Neural cell (in vitro differentiated cells): Measurements from ENCODE around the gene RUNX3. TPM values are rescaled to one million over a fixed set of nuclear protein-coding genes. Genes with fewer than 3 reads are reported as not detected.

Source experiments
- H2AFZ ChIP-seq: fragments of 200-600, 300-800 bp; sonication (generic), shearing (Covaris generic); 2 replicates; pipeline ENCODE4 v1.6.0; 2014; ENCODE audit warnings: low read depth, mild to moderate bottlenecking, antibody characterized with exemption, low read length, moderate library complexity
- H3F3A ChIP-seq: fragments of 200-600 bp; shearing (Covaris generic); 2 replicates; pipeline ENCODE4 v1.6.1; 2016; ENCODE audit warnings: mild to moderate bottlenecking, moderate library complexity, mixed read lengths, antibody characterized with exemption, low read length; ENCODE audit not compliant: insufficient read depth, poor library complexity, severe bottlenecking
- H3K27ac ChIP-seq: fragments of 200-600, 300-800 bp; sonication (generic), shearing (Covaris generic); 2 replicates; pipeline ENCODE4 v1.5.1; 2014; ENCODE audit warnings: mild to moderate bottlenecking, low read length, moderate library complexity
- H3K27me3 ChIP-seq: fragments of 300-800, 200-600 bp; sonication (generic), shearing (Covaris generic); 2 replicates; pipeline ENCODE4 v1.6.0; 2014; ENCODE audit warnings: mild to moderate bottlenecking, low read depth, low read length, moderate library complexity; ENCODE audit not compliant: insufficient read depth
- H3K36me3 ChIP-seq: fragments of 300-800, 200-600 bp; sonication (generic), shearing (Covaris generic); 2 replicates; pipeline ENCODE4 v1.5.1; 2014; ENCODE audit warnings: mild to moderate bottlenecking, antibody characterized with exemption, low read length, moderate library complexity; ENCODE audit not compliant: insufficient read depth
- H3K4me2 ChIP-seq: fragments of 300-800, 200-600 bp; sonication (generic), shearing (Covaris generic); 2 replicates; pipeline ENCODE4 v1.6.0; 2014; ENCODE audit warnings: mild to moderate bottlenecking, low read length
- H3K4me3 ChIP-seq: fragments of 300-800, 200-600 bp; sonication (generic), shearing (Covaris generic); 2 replicates; pipeline ENCODE4 v1.5.1; 2014; ENCODE audit warnings: mild to moderate bottlenecking, low read length, moderate library complexity
- H3K79me2 ChIP-seq: fragments of 200-600 bp; shearing (Covaris generic); replicated peaks from 2 replicates; pipeline ENCODE4 v1.6.0; 2014; ENCODE audit warnings: mild to moderate bottlenecking, low read length, moderate library complexity; ENCODE audit not compliant: insufficient read depth
- H3K9ac ChIP-seq: fragments of 300-800, 200-600 bp; sonication (generic), shearing (Covaris generic); 2 replicates; pipeline ENCODE4 v1.6.1; 2016; ENCODE audit warnings: mild to moderate bottlenecking, low read length, mixed read lengths
- H3K9me2 ChIP-seq: fragments of 200-600 bp; shearing (Covaris generic); 2 replicates; pipeline ENCODE4 v1.6.1; 2016; ENCODE audit warnings: mild to moderate bottlenecking, low read length, mixed read lengths; ENCODE audit not compliant: insufficient read depth
- H3K9me3 ChIP-seq: fragments of 200-600, 300-800 bp; sonication (generic), shearing (Covaris generic); 2 replicates; pipeline ENCODE4 v1.6.1; 2016; ENCODE audit warnings: mild to moderate bottlenecking, mixed run types, low read length, moderate library complexity, mixed read lengths
- H4K20me1 ChIP-seq: fragments of 200-600 bp; shearing (Covaris generic); 2 replicates; pipeline ENCODE4 v1.6.1; 2016; ENCODE audit warnings: mild to moderate bottlenecking, mixed run types; ENCODE audit not compliant: insufficient read depth
- CTCF ChIP-seq: fragments of 450-650 bp; IDR thresholded peaks from 2 replicates; pipeline ENCODE4 v1.5.1; 2014; ENCODE audit warnings: antibody characterized with exemption, mild to moderate bottlenecking, moderate library complexity; ENCODE audit not compliant: poor library complexity, severe bottlenecking
- EP300 ChIP-seq: fragments of 450-650 bp; conservative IDR thresholded peaks from 2 replicates; pipeline ENCODE4 v1.6.1; 2014; ENCODE audit warnings: antibody characterized with exemption, mild to moderate bottlenecking, moderate library complexity; ENCODE audit not compliant: poor library complexity, severe bottlenecking
- EZH2 ChIP-seq: fragments of 200-600, 300-800 bp; shearing (Covaris generic), sonication (generic); IDR thresholded peaks from 2 replicates; pipeline ENCODE4 v1.6.1; 2014; ENCODE audit warnings: antibody characterized with exemption, low read length, borderline replicate concordance, mild to moderate bottlenecking; ENCODE audit not compliant: insufficient read depth, poor library complexity, severe bottlenecking
- MXI1 ChIP-seq: fragments of 450-650 bp; conservative IDR thresholded peaks from 2 replicates; pipeline ENCODE4 v1.6.1; 2014; ENCODE audit warnings: antibody characterized with exemption, mild to moderate bottlenecking; ENCODE audit not compliant: poor library complexity, severe bottlenecking
- POLR2AphosphoS5 ChIP-seq: IDR thresholded peaks from 2 replicates; pipeline ENCODE4 v1.6.1; 2012
- RAD21 ChIP-seq: fragments of 450-650 bp; conservative IDR thresholded peaks from 2 replicates; pipeline ENCODE4 v1.6.1; 2014; ENCODE audit warnings: antibody characterized with exemption, mild to moderate bottlenecking, moderate library complexity
- REST ChIP-seq: IDR thresholded peaks from 2 replicates; pipeline ENCODE4 v1.6.1; 2012; ENCODE audit warnings: borderline replicate concordance
- SMC3 ChIP-seq: fragments of 450-650 bp; conservative IDR thresholded peaks from 2 replicates; pipeline ENCODE4 v1.6.1; 2014; ENCODE audit warnings: antibody characterized with exemption, mild to moderate bottlenecking, moderate library complexity; ENCODE audit not compliant: poor library complexity
- TAF1 ChIP-seq: IDR thresholded peaks from 2 replicates; pipeline ENCODE4 v1.6.1; 2012; ENCODE audit warnings: low read depth
- polyA plus RNA-seq: library from polyadenylated mRNA; depleted of rRNA; stranded (reverse); fragments of >200 nt; gene quantifications from 2 replicates; pipeline ENCODE4 v1.2.3, GENCODE V29; 2014

Gene RUNX3
- polyA plus RNA-seq, 1 donor from 2014 or later: not detected

GRCh38 chr1:24967555-24967954 is 37.5 kb upstream of the RUNX3 start:
- no peaks in the 10 kb centered on the region for H3K27me3 ChIP-seq
- no peaks in the 10 kb centered on the region for H3K79me2 ChIP-seq
- H3K36me3 ChIP-seq: no peaks in the 10 kb centered on the region
- H3K27ac ChIP-seq: no peak overlapping the region
- H3F3A ChIP-seq: no peaks in the 10 kb centered on the region
- no peak overlapping the region for H3K4me2 ChIP-seq
- no peak overlapping the region for H3K4me3 ChIP-seq
- no peak overlapping the region for H2AFZ ChIP-seq
- no peaks in the 10 kb centered on the region for H4K20me1 ChIP-seq
- H3K9ac ChIP-seq: no peak overlapping the region
- H3K9me3 ChIP-seq: no peaks in the 10 kb centered on the region
- no peak for TF ChIP-seq CTCF
- TF ChIP-seq SMC3: no peak
- no peak for TF ChIP-seq POLR2AphosphoS5
- TF ChIP-seq MXI1: no peak
- TF ChIP-seq RAD21: no peak
- TF ChIP-seq EP300: no peak
- TF ChIP-seq EZH2: no peak
- no peak for TF ChIP-seq TAF1
- no peak for TF ChIP-seq REST
- no peaks in the 10 kb centered on the region for H3K9me2 ChIP-seq

- no peaks in the 10 kb centered on the region for H3K27me3 ChIP-seq
- no peaks in the 10 kb centered on the region for H4K20me1 ChIP-seq
- no peaks in the 10 kb centered on the region for H3K36me3 ChIP-seq
- H3K4me2 ChIP-seq: no peak overlapping the region
- H3K9me2 ChIP-seq: no peaks in the 10 kb centered on the region
- no peaks in the 10 kb centered on the region for H3K9me3 ChIP-seq
- no peak overlapping the region for H3K9ac ChIP-seq
- H3K27ac ChIP-seq: no peak overlapping the region
- no peak overlapping the region for H3K4me3 ChIP-seq
- H2AFZ ChIP-seq: no peak overlapping the region
- no peak for TF ChIP-seq MXI1
- TF ChIP-seq TAF1: no peak
- no peak for TF ChIP-seq CTCF
- TF ChIP-seq RAD21: no peak
- TF ChIP-seq POLR2AphosphoS5: no peak
- no peaks in the 10 kb centered on the region for H3K79me2 ChIP-seq
- H3F3A ChIP-seq: no peaks in the 10 kb centered on the region
Measured at GRCh38 chr1:24966724-24967346, 36.8 kb upstream of the RUNX3 start.
